ENCODE measurements around the gene C8B.

C8B gene

GRCh38 chr1:56929492-56929891 is 36.3 kb downstream of the C8B start:
- TF ChIP-seq GABPA (IDR thresholded peaks at IDR 0.05; ENCODE audit: low read depth) (no peak), POLR2AphosphoS5 (IDR thresholded peaks at IDR 0.05; ENCODE audit: low read depth) (no peak), CTCF (IDR thresholded peaks at IDR 0.05; ENCODE audit: insufficient read depth, low read length) (no peak), REST (IDR thresholded peaks at IDR 0.05; ENCODE audit: insufficient replicate concordance, low read depth) (no peak), SPI1 (IDR thresholded peaks at IDR 0.05; ENCODE audit: borderline replicate concordance, low read depth) (no peak)
- DNase-seq (ENCODE audit: low read depth in 1 of 2, low spot score in 1 of 2), result no peak
- H3K27ac ChIP-seq (replicated peaks), result no peak overlapping the region
- no peak overlapping the region for H3K4me3 ChIP-seq (replicated peaks; ENCODE audit: insufficient read depth, low read length)
- no peaks in the 10 kb centered on the region for H3K27me3 ChIP-seq (ENCODE audit: insufficient read depth, poor library complexity, severe bottlenecking)

GRCh38 chr1:56927986-56928385 is 37.8 kb downstream of the C8B start:
- H3K27me3 ChIP-seq (ENCODE audit: insufficient read depth, poor library complexity, severe bottlenecking), result no peaks in the 10 kb centered on the region
- TF ChIP-seq SPI1 (IDR thresholded peaks at IDR 0.05; ENCODE audit: borderline replicate concordance, low read depth) (no peak), GABPA (IDR thresholded peaks at IDR 0.05; ENCODE audit: low read depth) (no peak), REST (IDR thresholded peaks at IDR 0.05; ENCODE audit: insufficient replicate concordance, low read depth) (no peak), CTCF (IDR thresholded peaks at IDR 0.05; ENCODE audit: insufficient read depth, low read length) (no peak), POLR2AphosphoS5 (IDR thresholded peaks at IDR 0.05; ENCODE audit: low read depth) (no peak)
- no peak for DNase-seq (ENCODE audit: low read depth in 1 of 2, low spot score in 1 of 2)
- H3K27ac ChIP-seq (replicated peaks), result no peak overlapping the region
- no peak overlapping the region for H3K4me3 ChIP-seq (replicated peaks; ENCODE audit: insufficient read depth, low read length)

GRCh38 chr1:56927171-56927570 is 38.6 kb downstream of the C8B start:
- TF ChIP-seq SPI1 (IDR thresholded peaks at IDR 0.05; ENCODE audit: borderline replicate concordance, low read depth), result no peak
- TF ChIP-seq REST (IDR thresholded peaks at IDR 0.05; ENCODE audit: insufficient replicate concordance, low read depth), result no peak
- no peak for TF ChIP-seq GABPA (IDR thresholded peaks at IDR 0.05; ENCODE audit: low read depth)
- TF ChIP-seq CTCF (IDR thresholded peaks at IDR 0.05; ENCODE audit: insufficient read depth, low read length), result no peak
- no peak for TF ChIP-seq POLR2AphosphoS5 (IDR thresholded peaks at IDR 0.05; ENCODE audit: low read depth)
- H3K4me3 ChIP-seq (replicated peaks; ENCODE audit: insufficient read depth, low read length), result no peak overlapping the region
- DNase-seq (ENCODE audit: low read depth in 1 of 2, low spot score in 1 of 2), result no peak
- no peak overlapping the region for H3K27ac ChIP-seq (replicated peaks)
- no peaks in the 10 kb centered on the region for H3K27me3 ChIP-seq (ENCODE audit: insufficient read depth, poor library complexity, severe bottlenecking)
